DND-41 (cell line): ENCODE results near the gene CARD11.
"Not testable (repeated sequence)": the region's sequence is repeated elsewhere in the genome, so short reads cannot be mapped to it uniquely, and the experiment has no call there.

Source experiments
- ATAC-seq: fragments of 200-7000 bp; cut with Tn5 transposase; 3 replicates; pipeline ENCODE4 v1.9.1; 2021; ENCODE audit warnings: low read depth; ENCODE audit not compliant: insufficient read depth
- DNase-seq: peaks from one replicate; pipeline ENCODE4 v3.0.0-alpha.2; 2020
- H2AFZ ChIP-seq: 2 replicates; pipeline ENCODE4 v1.6.0; 2012; ENCODE audit warnings: low read depth, low read length
- H3K27ac ChIP-seq: 2 replicates; pipeline ENCODE4 v1.5.1; 2012; ENCODE audit warnings: low read length, inconsistent platforms
- H3K27me3 ChIP-seq: fragments of 200-600 bp; sonication (generic); 2 replicates; pipeline ENCODE4 v1.6.0; 2012; ENCODE audit warnings: low read length, mild to moderate bottlenecking, inconsistent platforms; ENCODE audit not compliant: insufficient read depth, poor library complexity
- H3K36me3 ChIP-seq: 2 replicates; pipeline ENCODE4 v1.5.1; 2012; ENCODE audit warnings: low read length, inconsistent platforms; ENCODE audit not compliant: insufficient read depth
- H3K4me1 ChIP-seq: 2 replicates; pipeline ENCODE4 v1.5.1; 2012; ENCODE audit warnings: mild to moderate bottlenecking, low read length; ENCODE audit not compliant: insufficient read depth
- H3K4me2 ChIP-seq: 2 replicates; pipeline ENCODE4 v1.6.0; 2012; ENCODE audit warnings: mild to moderate bottlenecking, moderate library complexity, low read length, inconsistent platforms; ENCODE audit not compliant: insufficient read depth
- H3K4me3 ChIP-seq, 2 experiments: fragments of 200-600 bp in 1 of 2; shearing (Covaris generic) in 1 of 2; 2 replicates each; pipeline ENCODE4 v1.5.1; 2012 to 2016; ENCODE audit warnings: inconsistent platforms in 2 of 2, low read length in 2 of 2, mild to moderate bottlenecking in 2 of 2, low read depth in 1 of 2, moderate library complexity in 1 of 2
- H3K79me2 ChIP-seq: 2 replicates; pipeline ENCODE4 v1.6.0; 2012; ENCODE audit warnings: low read length, inconsistent platforms; ENCODE audit not compliant: insufficient read depth
- H3K9ac ChIP-seq: 2 replicates; pipeline ENCODE4 v1.6.0; 2012; ENCODE audit warnings: low read depth, mild to moderate bottlenecking, inconsistent platforms, low read length, moderate library complexity
- H3K9me3 ChIP-seq: 2 replicates; pipeline ENCODE4 v1.5.1; 2012; ENCODE audit warnings: low read length, moderate library complexity, mild to moderate bottlenecking, inconsistent platforms; ENCODE audit not compliant: insufficient read depth, severe bottlenecking
- H4K20me1 ChIP-seq: 2 replicates; pipeline ENCODE4 v1.6.0; 2012; ENCODE audit warnings: low read length; ENCODE audit not compliant: insufficient read depth
- CTCF ChIP-seq: IDR thresholded peaks from 2 replicates; pipeline ENCODE4 v1.5.1; 2012; ENCODE audit warnings: borderline replicate concordance, low read length, moderate library complexity, mild to moderate bottlenecking; ENCODE audit not compliant: poor library complexity, severe bottlenecking; ENCODE audit errors: extremely low read depth
- EZH2 ChIP-seq: IDR thresholded peaks from 3 replicates; pipeline ENCODE4 v1.6.1; 2012; ENCODE audit warnings: borderline replicate concordance, low read depth, mild to moderate bottlenecking, moderate library complexity, low read length, inconsistent platforms; ENCODE audit not compliant: severe bottlenecking

CARD11 gene

GRCh38 chr7:2920956-2921652 lies 122.6 kb downstream of the CARD11 start:
- no peak for ATAC-seq

GRCh38 chr7:2920480-2920879 lies 123.2 kb downstream of the CARD11 start:
- not testable (repeated sequence) for H3K4me3 ChIP-seq, H3K36me3 ChIP-seq

More at GRCh38 chr7:2920956-2921652, 122.6 kb downstream of the CARD11 start:
- Histone ChIP-seq H2AFZ (no peak overlapping the region), H3K27ac (no peak overlapping the region), H3K4me2 (no peak overlapping the region), H3K4me1 (no peaks in the 10 kb centered on the region), H3K79me2 (no peaks in the 10 kb centered on the region), H3K36me3 (no peaks in the 10 kb centered on the region), H3K27me3 (no peaks in the 10 kb centered on the region), H3K4me3 (no peak overlapping the region), H3K9me3 (no peaks in the 10 kb centered on the region), H4K20me1 (no peaks in the 10 kb centered on the region), H3K9ac (no peak overlapping the region)
- no peak for TF ChIP-seq EZH2
- TF ChIP-seq CTCF = no peak
- no peak for DNase-seq

GRCh38 chr7:2920041-2920440 lies 123.6 kb downstream of the CARD11 start:
- no peak overlapping the region for H3K27ac ChIP-seq
- no peak overlapping the region for H3K4me3 ChIP-seq
- H3K79me2 ChIP-seq = no peaks in the 10 kb centered on the region
- H3K27me3 ChIP-seq = no peaks in the 10 kb centered on the region
- TF ChIP-seq EZH2 (no peak), CTCF (no peak)
- no peak overlapping the region for H3K9ac ChIP-seq
- no peaks in the 10 kb centered on the region for H4K20me1 ChIP-seq
- no peaks in the 10 kb centered on the region for H3K4me1 ChIP-seq
- DNase-seq (no peak), ATAC-seq (no peak)
- H3K4me2 ChIP-seq = no peak overlapping the region
- no peak overlapping the region for H2AFZ ChIP-seq
- no peaks in the 10 kb centered on the region for H3K36me3 ChIP-seq
- H3K9me3 ChIP-seq = no peaks in the 10 kb centered on the region

More at GRCh38 chr7:2920480-2920879, 123.2 kb downstream of the CARD11 start:
- not testable (repeated sequence) for H3K9ac ChIP-seq, H3K27ac ChIP-seq, DNase-seq, H3K4me2 ChIP-seq, H2AFZ ChIP-seq, H3K9me3 ChIP-seq, H3K27me3 ChIP-seq, H3K4me1 ChIP-seq, H4K20me1 ChIP-seq, H3K79me2 ChIP-seq, ATAC-seq

GRCh38 chr7:2919256-2919655 lies 124.4 kb downstream of the CARD11 start:
- ATAC-seq = no peak
- H3K4me3 ChIP-seq = no peak overlapping the region
- H4K20me1 ChIP-seq = no peaks in the 10 kb centered on the region
- no peak for DNase-seq
- no peak overlapping the region for H3K4me2 ChIP-seq
- H3K79me2 ChIP-seq = no peaks in the 10 kb centered on the region
- no peak overlapping the region for H3K9ac ChIP-seq
- H3K4me1 ChIP-seq = no peaks in the 10 kb centered on the region
- no peak overlapping the region for H2AFZ ChIP-seq
- TF ChIP-seq CTCF (no peak), EZH2 (no peak)
- no peak overlapping the region for H3K27ac ChIP-seq
- H3K27me3 ChIP-seq = no peaks in the 10 kb centered on the region
- H3K36me3 ChIP-seq = no peaks in the 10 kb centered on the region
- no peaks in the 10 kb centered on the region for H3K9me3 ChIP-seq
